B cell (primary cell): ENCODE data around the gene TIE1. TPM values are rescaled to one million over a fixed set of nuclear protein-coding genes. Genes with fewer than 3 reads are reported as not detected.

Source experiments
- ATAC-seq: fragments of 200-7000 bp; cut with Tn5 transposase; one replicate; pipeline ENCODE4 v1.10.0; 2021; ENCODE audit warnings: low read depth, mild to moderate bottlenecking, moderate number of reproducible peaks, moderate library complexity
- CTCF ChIA-PET: fragments of 350-600 bp; sonication (Branson Sonifier 250); formaldehyde crosslinking; loops from one replicate; lab custom pipeline; 2021; ENCODE audit warnings: antibody characterized with exemption, inconsistent platforms; lab: Charles Lee
- POLR2A ChIA-PET: fragments of 350-600 bp; sonication (Branson Sonifier 250); formaldehyde crosslinking; loops from one replicate; lab custom pipeline; 2021; ENCODE audit warnings: antibody characterized with exemption; lab: Charles Lee
- DNase-seq: peaks from one replicate; pipeline ENCODE4 v3.0.0; 2013
- H2AFZ ChIP-seq: 2 replicates; pipeline ENCODE4 v1.6.1; 2012; ENCODE audit warnings: mild to moderate bottlenecking, low read depth, low read length; ENCODE audit not compliant: insufficient read depth, poor library complexity, severe bottlenecking
- H3K27ac ChIP-seq, 2 donors: 1 replicate in 1 of 2; 2 replicates in 1 of 2; pipeline ENCODE4 v1.5.1; 2012 to 2013; ENCODE audit warnings: low read length in 2 of 2, mild to moderate bottlenecking in 2 of 2, moderate library complexity in 1 of 2
- H3K27me3 ChIP-seq, 4 experiments: fragments of 200-600 bp in 1 of 4; sonication (generic) in 1 of 4; replicated peaks in 1 of 4; 1 replicate in 2 of 4; 2 replicates in 2 of 4; pipeline versions ENCODE4 v1.6.1 to v1.7.0; 2013 to 2016; ENCODE audit warnings: low read length in 3 of 4, mild to moderate bottlenecking in 2 of 4, mixed read lengths in 1 of 4, moderate library complexity in 1 of 4; ENCODE audit not compliant: insufficient read depth in 4 of 4, control insufficient read depth in 3 of 4; ENCODE audit errors: control extremely low read depth in 1 of 4
- H3K36me3 ChIP-seq, 2 experiments: replicated peaks in 1 of 2; 1 replicate in 1 of 2; 2 replicates in 1 of 2; pipeline versions ENCODE4 v1.6.1 to v1.7.1; 2013; ENCODE audit warnings: low read length in 1 of 2; ENCODE audit not compliant: insufficient read depth in 2 of 2, control insufficient read depth in 1 of 2; ENCODE audit errors: control extremely low read depth in 1 of 2, extremely low read depth in 1 of 2
- H3K4me1 ChIP-seq, 2 donors: fragments of 200-600 bp in 1 of 2; sonication (generic) in 1 of 2; 1 replicate in 1 of 2; 2 replicates in 1 of 2; pipeline versions ENCODE4 v1.5.1 to v1.6.1; 2013 to 2017; ENCODE audit warnings: low read length in 2 of 2; ENCODE audit not compliant: control insufficient read depth in 2 of 2, insufficient read depth in 2 of 2
- H3K4me2 ChIP-seq: replicated peaks from 2 replicates; pipeline ENCODE3; 2012; ENCODE audit warnings: mild to moderate bottlenecking, low read depth, low read length; ENCODE audit not compliant: poor library complexity, severe bottlenecking
- H3K4me3 ChIP-seq, 5 experiments: fragments of 200-600 bp in 1 of 5; sonication (generic) in 1 of 5; 1 replicate in 3 of 5; 2 replicates in 2 of 5; pipeline versions ENCODE4 v1.5.1 to v1.7.0; 2011 to 2016; ENCODE audit warnings: low read length in 4 of 5, mild to moderate bottlenecking in 4 of 5, low read depth in 2 of 5, control low read depth in 1 of 5, moderate library complexity in 1 of 5; ENCODE audit not compliant: insufficient read depth in 1 of 5; ENCODE audit errors: control extremely low read depth in 1 of 5, extremely low read depth in 1 of 5
- H3K79me2 ChIP-seq: fragments of 200-600 bp; sonication (generic); one replicate; pipeline ENCODE4 v1.6.0; 2016; ENCODE audit warnings: low read length; ENCODE audit not compliant: control insufficient read depth, insufficient read depth
- H3K9ac ChIP-seq: fragments of 200-600 bp; sonication (generic); 2 replicates; pipeline ENCODE4 v1.6.1; 2017; ENCODE audit warnings: mild to moderate bottlenecking, low read length, moderate library complexity
- H3K9me3 ChIP-seq, 3 donors: one replicate each; pipeline versions ENCODE4 v1.6.1 to v1.7.1; 2013; ENCODE audit warnings: low read length in 2 of 3; ENCODE audit not compliant: control insufficient read depth in 2 of 3, insufficient read depth in 1 of 3; ENCODE audit errors: control extremely low read depth in 1 of 3
- H4K20me1 ChIP-seq: 2 replicates; pipeline ENCODE4 v1.6.0; 2012; ENCODE audit warnings: mild to moderate bottlenecking, low read length; ENCODE audit not compliant: insufficient read depth, control insufficient read depth, poor library complexity, severe bottlenecking
- H3K27ac Mint-ChIP-seq: one replicate; pipeline ENCODE4 v1.8.0; 2021; ENCODE audit warnings: mixed read lengths
- H3K27me3 Mint-ChIP-seq: one replicate; pipeline ENCODE4 v1.8.0; 2021; ENCODE audit warnings: mixed read lengths
- H3K4me1 Mint-ChIP-seq: one replicate; pipeline ENCODE4 v1.8.0; 2021; ENCODE audit warnings: mixed read lengths
- H3K4me3 Mint-ChIP-seq: one replicate; pipeline ENCODE4 v1.8.0; 2021; ENCODE audit warnings: mixed read lengths
- H3K9me3 Mint-ChIP-seq: one replicate; pipeline ENCODE4 v1.8.0; 2022; ENCODE audit warnings: mixed read lengths; ENCODE audit not compliant: insufficient read depth
- EZH2 ChIP-seq: IDR thresholded peaks from 2 replicates; pipeline ENCODE4 v1.6.1; 2012; ENCODE audit warnings: borderline replicate concordance, low read depth, mild to moderate bottlenecking, moderate library complexity, low read length; ENCODE audit not compliant: insufficient read depth, poor library complexity, severe bottlenecking
- WGBS: methylation state at CpG from one replicate; pipeline ENCODE4 v1.1.5; 2013; ENCODE audit warnings: missing lambda C conversion rate; ENCODE audit not compliant: insufficient coverage; 5-methylcytosine and 5-hydroxymethylcytosine counted together
- intact Hi-C: fragments of 100-400 bp; cut with micrococcal nuclease; formaldehyde crosslinking; loops from one replicate; pipeline ENCODE4 v1.10.0; 2022
- polyA plus RNA-seq: library from polyadenylated mRNA; depleted of rRNA; stranded (reverse); fragments of >200 nt; gene quantifications from 2 replicates; pipeline ENCODE4 v1.2.3, GENCODE V29; 2012
- total RNA-seq, 2 donors: library from RNA; stranded (reverse); fragments of 120-200 nt in 1 of 2; gene quantifications; 1 replicate in 1 of 2; 2 replicates in 1 of 2; pipeline versions ENCODE4 v1.2.3 to v1.2.4, GENCODE V29; 2013 to 2022
- TF ChIP-seq, protein P1 (sequence below): fragments of 200-600 bp; IDR thresholded peaks from one replicate; pipeline ENCODE4 v1.8.0; 2022; ENCODE audit warnings: antibody characterized with exemption, mild to moderate bottlenecking

Gene TIE1
- total and polyA plus RNA-seq, 2 donors (not counting 1 experiment from before 2014, with no cell fraction given): 0.10 TPM; not detected in 1

DNA sequence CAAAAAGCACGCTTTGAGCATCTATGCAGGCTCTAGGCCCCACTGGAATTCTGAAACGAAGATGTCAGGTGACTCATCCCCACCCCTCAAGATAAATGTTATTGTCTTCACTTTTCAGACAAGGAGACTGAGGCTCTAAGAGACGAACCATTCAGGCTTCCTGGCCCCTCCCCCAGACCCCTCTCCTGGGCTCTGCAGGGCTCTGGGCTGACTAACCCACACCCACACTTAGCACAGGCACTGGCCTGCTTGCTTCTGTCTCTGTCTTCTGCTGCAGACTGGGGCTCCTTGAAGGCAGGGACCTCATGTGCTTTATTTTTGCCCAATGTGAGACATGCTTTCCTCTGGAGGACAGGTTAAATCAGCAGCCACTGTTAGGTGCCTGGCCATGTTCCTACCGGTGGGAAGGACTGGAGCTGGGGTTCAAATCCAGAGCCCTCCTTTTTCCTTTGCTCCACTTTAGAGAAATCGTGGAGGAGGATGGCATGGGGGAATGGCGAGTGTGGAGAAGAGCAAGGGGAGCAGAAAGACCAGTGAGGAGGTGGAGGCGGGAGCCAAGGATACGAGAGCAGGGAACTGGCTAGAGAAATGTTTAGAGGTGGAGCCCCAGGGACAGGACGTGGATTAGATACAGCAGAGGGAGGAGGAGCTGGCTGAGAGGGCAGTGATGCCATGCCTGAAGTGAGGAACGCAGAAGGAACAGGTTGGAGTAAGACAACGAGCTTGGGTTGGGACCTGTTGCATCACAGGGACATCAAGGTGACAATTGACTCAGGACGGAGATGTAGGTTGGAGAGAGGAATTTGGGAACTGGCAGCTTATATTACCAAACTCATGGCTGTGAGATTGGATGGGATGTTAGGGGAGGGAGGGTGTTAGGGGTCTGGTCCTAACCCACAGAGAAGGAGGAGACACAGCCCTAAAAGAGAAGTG is 29.3 kb upstream of the TIE1 start:
- intact Hi-C loops: no loop called here
- 81% methylated on average over 8 of the region's 12 CpGs for WGBS
- H3K4me1 Mint-ChIP-seq: peaks cover 26% of the 10 kb centered on the region
- Histone ChIP-seq H3K27ac (no peak overlapping the region), H3K4me2 (peak overlapping the region; percentile 79), H2AFZ (peak overlapping the region; percentile 75), H3K36me3 (no peaks in the 10 kb centered on the region), H4K20me1 (no peaks in the 10 kb centered on the region), H3K4me1 (peaks cover 14 to 19% of the 10 kb centered on the region in 2 donors), H3K79me2 (no peaks in the 10 kb centered on the region), H3K27me3 (peaks cover 0 to 14% (median 4%) of the 10 kb centered on the region in 4 experiments), H3K9ac (peak overlapping the region; percentile 39), H3K9me3 (peaks cover 0 to 4% (median 0%) of the 10 kb centered on the region in 3 donors), H3K4me3 (peak overlapping the region in 3 of 5 experiments; percentile 41 to 55 (median 42))
- H3K27ac Mint-ChIP-seq: no peak overlapping the region
- H3K4me3 Mint-ChIP-seq: peak overlapping the region; percentile 79
- no peaks in the 10 kb centered on the region for H3K9me3 Mint-ChIP-seq
- peaks cover 27% of the 10 kb centered on the region for H3K27me3 Mint-ChIP-seq
- no peak for ATAC-seq
- ChIA-PET POLR2A (no interaction called here), CTCF (no interaction called here)
- TF ChIP-seq, protein P1, sequence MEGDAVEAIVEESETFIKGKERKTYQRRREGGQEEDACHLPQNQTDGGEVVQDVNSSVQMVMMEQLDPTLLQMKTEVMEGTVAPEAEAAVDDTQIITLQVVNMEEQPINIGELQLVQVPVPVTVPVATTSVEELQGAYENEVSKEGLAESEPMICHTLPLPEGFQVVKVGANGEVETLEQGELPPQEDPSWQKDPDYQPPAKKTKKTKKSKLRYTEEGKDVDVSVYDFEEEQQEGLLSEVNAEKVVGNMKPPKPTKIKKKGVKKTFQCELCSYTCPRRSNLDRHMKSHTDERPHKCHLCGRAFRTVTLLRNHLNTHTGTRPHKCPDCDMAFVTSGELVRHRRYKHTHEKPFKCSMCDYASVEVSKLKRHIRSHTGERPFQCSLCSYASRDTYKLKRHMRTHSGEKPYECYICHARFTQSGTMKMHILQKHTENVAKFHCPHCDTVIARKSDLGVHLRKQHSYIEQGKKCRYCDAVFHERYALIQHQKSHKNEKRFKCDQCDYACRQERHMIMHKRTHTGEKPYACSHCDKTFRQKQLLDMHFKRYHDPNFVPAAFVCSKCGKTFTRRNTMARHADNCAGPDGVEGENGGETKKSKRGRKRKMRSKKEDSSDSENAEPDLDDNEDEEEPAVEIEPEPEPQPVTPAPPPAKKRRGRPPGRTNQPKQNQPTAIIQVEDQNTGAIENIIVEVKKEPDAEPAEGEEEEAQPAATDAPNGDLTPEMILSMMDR: no peak
- no peak for TF ChIP-seq EZH2
- DNase-seq: no peak

DNA sequence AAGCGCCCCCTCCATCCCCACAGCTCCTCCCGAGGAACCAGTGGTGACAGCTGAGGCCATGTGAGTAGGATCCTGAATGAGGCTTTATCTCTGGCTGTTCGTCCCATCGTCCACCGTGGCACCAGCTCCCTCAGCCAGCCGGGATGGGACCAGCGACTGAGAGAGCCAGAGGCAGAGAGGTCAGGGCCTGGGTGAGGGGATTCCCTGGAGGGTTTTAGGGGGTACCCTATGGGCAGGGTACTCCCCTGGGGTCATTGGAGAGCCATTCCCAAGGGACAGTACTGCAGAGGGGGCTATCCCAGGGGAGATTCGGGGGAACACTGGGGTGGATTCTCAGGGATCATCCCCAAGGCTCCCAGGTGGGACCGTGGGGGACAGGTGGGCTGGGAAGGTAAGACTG is 28.6 kb upstream of the TIE1 start:
- 93% methylated on average over 7 of the region's 9 CpGs for WGBS
- no peaks in the 10 kb centered on the region for H3K9me3 Mint-ChIP-seq
- H3K4me3 ChIP-seq: no peak overlapping the region
- H3K79me2 ChIP-seq: no peaks in the 10 kb centered on the region
- no peak overlapping the region for H2AFZ ChIP-seq
- DNase-seq: no peak
- peaks cover 14 to 19% of the 10 kb centered on the region in 2 donors for H3K4me1 ChIP-seq
- peaks cover 26% of the 10 kb centered on the region for H3K4me1 Mint-ChIP-seq
- ChIA-PET POLR2A (no interaction called here), CTCF (no interaction called here)
- peaks cover 0 to 4% (median 0%) of the 10 kb centered on the region in 3 donors for H3K9me3 ChIP-seq
- H3K9ac ChIP-seq: no peak overlapping the region
- H4K20me1 ChIP-seq: no peaks in the 10 kb centered on the region
- no peak for ATAC-seq
- H3K27ac Mint-ChIP-seq: no peak overlapping the region
- H3K27me3 Mint-ChIP-seq: peaks cover 26% of the 10 kb centered on the region
- intact Hi-C loops: no loop called here
- no peak overlapping the region for H3K4me2 ChIP-seq
- peaks cover 0 to 14% (median 4%) of the 10 kb centered on the region in 4 experiments for H3K27me3 ChIP-seq
- H3K36me3 ChIP-seq: no peaks in the 10 kb centered on the region
- no peak overlapping the region for H3K4me3 Mint-ChIP-seq
- no peak overlapping the region for H3K27ac ChIP-seq
- TF ChIP-seq EZH2: no peak
- TF ChIP-seq, protein P1: no peak
